HuH-7 (cell line): ENCODE results near the gene KLF16.
"Not testable (repeated sequence)": the region's sequence is repeated elsewhere in the genome, so short reads cannot be mapped to it uniquely, and the experiment has no call there.

Experiments used
- DNase-seq: peaks from one replicate; pipeline ENCODE4 v3.0.0; 2011; ENCODE audit warnings: low spot score

Gene KLF16

GRCh38 chr19:1884291-1884718, 20.9 kb upstream of the KLF16 start:
- no peak for DNase-seq

- DNase-seq: no peak
Measured at GRCh38 chr19:1883784-1884183, 20.4 kb upstream of the KLF16 start.

- DNase-seq: no peak
Measured at GRCh38 chr19:1882786-1883692, 19.7 kb upstream of the KLF16 start.

- DNase-seq: no peak
Measured at GRCh38 chr19:1882089-1882785, 18.9 kb upstream of the KLF16 start.

GRCh38 chr19:1881393-1882088, 18.2 kb upstream of the KLF16 start:
- DNase-seq: not testable (repeated sequence)

- DNase-seq: no peak
Measured at GRCh38 chr19:1880611-1881392, 17.4 kb upstream of the KLF16 start.

- not testable (repeated sequence) for DNase-seq
Measured at GRCh38 chr19:1879982-1880381, 16.6 kb upstream of the KLF16 start.

GRCh38 chr19:1878583-1878982, 15.2 kb upstream of the KLF16 start:
- not testable (repeated sequence) for DNase-seq

GRCh38 chr19:1877280-1877660, 13.9 kb upstream of the KLF16 start:
- DNase-seq: not testable (repeated sequence)

GRCh38 chr19:1876496-1877279, 13.3 kb upstream of the KLF16 start:
- not testable (repeated sequence) for DNase-seq

GRCh38 chr19:1875646-1876495, 12.5 kb upstream of the KLF16 start:
- peak; percentile 86 for DNase-seq

GRCh38 chr19:1875265-1875645, 11.9 kb upstream of the KLF16 start:
- not testable (repeated sequence) for DNase-seq

GRCh38 chr19:1874554-1875185, 11.3 kb upstream of the KLF16 start:
- DNase-seq: no peak

- DNase-seq: no peak
Measured at GRCh38 chr19:1873524-1874473, 10.4 kb upstream of the KLF16 start.

- DNase-seq: no peak
Measured at GRCh38 chr19:1872807-1873523, 9.6 kb upstream of the KLF16 start.

- DNase-seq: no peak
Measured at GRCh38 chr19:1871630-1872029, 8.3 kb upstream of the KLF16 start.

GRCh38 chr19:1871140-1871597, 7.8 kb upstream of the KLF16 start:
- DNase-seq: peak; percentile 56

- DNase-seq: no peak
Measured at GRCh38 chr19:1868971-1869370, 5.6 kb upstream of the KLF16 start.
